HG03342 (cell line): Measurements from ENCODE around the gene TNFRSF21.
"Not testable (repeated sequence)": the region's sequence is repeated elsewhere in the genome, so short reads cannot be mapped to it uniquely, and the experiment has no call there.

Experiments
- ATAC-seq: cut with Tn5 transposase; IDR thresholded peaks from one replicate; pipeline ENCODE4 v1.9.1; 2021; ENCODE audit warnings: mild to moderate bottlenecking, moderate library complexity; ENCODE audit not compliant: unreplicated experiment

TNFRSF21 gene

DNA sequence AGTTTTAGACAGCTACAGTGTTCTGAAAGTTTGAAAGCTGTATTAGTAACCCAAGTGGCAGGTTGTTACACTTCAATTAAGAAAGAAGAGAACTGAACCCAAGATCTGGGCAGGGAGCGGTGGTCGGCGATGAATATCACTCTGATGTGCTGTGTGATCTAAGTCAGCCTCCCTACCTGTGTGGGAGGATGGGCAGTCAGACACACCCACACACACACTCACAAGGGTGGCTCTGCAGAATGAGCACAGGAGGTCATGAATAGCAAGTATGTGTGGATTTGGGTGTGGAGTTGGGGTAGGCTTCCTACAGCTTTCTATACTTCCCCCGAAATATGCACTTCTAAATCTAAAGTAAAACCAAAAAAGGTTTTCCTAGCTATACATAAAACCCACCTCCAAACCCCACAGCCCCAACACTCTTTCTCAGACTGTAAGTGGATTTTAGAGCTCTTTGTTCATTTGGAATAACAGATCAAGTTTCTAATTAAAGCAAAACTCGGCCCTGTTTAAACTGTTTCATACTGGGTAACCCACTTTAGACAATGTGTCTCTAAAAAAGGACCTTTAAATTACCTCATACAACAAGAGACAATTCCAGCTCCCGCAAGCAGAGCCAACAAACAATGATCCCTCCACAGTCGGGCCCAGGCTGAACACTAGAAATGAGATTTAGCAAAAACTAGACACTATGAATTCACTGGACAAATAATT is 19.4 kb downstream of the TNFRSF21 start:
- ATAC-seq, result no peak

DNA sequence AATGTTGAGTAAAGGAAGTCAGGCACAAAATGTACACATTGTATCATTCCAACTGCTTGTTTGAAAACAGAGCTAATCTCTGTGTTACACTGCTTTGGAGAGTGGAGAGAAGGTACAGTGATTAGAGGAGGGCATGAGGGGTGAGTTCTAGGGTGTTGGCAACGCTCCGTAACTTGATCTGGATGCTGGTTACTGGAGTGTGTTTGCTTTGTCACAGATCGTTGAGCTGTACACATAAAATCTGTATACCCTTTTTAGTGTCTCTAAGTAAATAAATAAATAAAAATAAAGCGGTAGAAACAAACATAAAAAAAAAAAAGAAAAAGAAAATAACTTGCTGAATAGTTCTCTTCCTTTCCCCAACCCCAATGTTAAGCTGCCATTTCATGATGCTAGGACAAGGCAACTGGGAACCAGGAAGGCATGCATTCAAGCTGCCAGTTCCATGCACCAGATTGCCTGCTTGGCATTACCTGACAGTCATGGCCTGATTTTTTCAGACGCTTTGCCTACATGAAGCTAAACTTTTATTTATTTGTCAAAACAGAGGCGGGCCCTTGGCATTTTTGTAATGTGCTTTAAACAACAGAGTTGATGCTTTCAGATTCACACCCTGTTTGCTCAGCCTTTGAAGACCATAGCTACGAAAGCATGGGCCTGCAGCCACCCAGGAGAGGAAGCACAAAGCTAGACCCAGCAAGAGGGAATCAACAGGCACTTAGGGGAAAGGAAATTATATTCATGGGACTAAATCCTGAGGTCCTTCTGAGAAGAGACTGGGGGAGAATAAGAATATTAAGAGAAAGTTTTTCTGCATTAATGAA is 21.2 kb downstream of the TNFRSF21 start:
- ATAC-seq, result no peak

DNA sequence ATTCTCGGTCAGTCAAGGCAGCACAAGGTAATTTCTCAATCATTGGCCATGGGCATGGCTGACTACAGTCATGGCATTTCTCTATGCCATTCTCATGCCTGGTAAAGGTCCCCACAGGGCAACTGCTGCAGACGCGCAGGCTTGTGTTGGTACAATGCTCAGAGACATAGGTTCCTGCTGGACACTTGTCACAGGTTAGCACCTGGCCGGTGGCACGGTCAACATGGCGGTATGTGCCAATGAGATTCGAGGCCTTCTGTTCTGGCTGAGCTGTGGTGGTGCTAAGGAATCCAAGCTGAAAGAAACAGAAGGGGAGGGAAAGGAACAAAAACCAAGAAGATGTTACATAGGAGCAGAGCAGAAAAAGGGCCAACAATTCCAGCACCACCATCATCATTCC is 23.4 kb downstream of the TNFRSF21 start:
- ATAC-seq, result no peak

GRCh38 chr6:47283993-47284392 is 25.7 kb downstream of the TNFRSF21 start:
- ATAC-seq, result no peak

GRCh38 chr6:47278545-47278944 is 31.2 kb downstream of the TNFRSF21 start:
- no peak for ATAC-seq

GRCh38 chr6:47277702-47278101 is 32.0 kb downstream of the TNFRSF21 start:
- no peak for ATAC-seq

DNA sequence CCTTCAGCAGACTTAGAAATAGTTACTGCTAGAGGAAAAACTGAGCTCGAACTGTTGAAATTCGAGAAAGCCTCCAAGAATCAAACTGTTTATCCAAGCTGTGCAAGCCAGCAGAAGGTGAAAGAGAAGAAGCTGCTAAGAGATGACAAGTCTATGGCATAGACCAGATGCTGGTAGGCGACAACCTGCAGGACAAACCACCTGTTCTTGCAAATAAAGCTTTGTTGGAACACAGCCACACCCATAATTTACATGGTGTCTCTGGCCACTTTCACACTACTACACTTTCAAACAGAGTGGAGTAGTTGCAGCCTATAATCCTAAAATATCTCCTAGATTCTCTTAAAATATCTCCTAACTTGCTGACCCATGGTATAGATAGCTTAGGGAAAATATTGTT is 33.3 kb downstream of the TNFRSF21 start:
- ATAC-seq, result no peak

GRCh38 chr6:47275640-47276039 is 34.1 kb downstream of the TNFRSF21 start:
- ATAC-seq, result no peak

- ATAC-seq, result not testable (repeated sequence)
These were observed 34.6 kb downstream of the TNFRSF21 start for GRCh38 chr6:47275132-47275531.

GRCh38 chr6:47268572-47269187 is 41.0 kb downstream of the TNFRSF21 start:
- no peak for ATAC-seq

- ATAC-seq, result no peak
These were observed 42.4 kb downstream of the TNFRSF21 start for GRCh38 chr6:47267301-47267700.

- ATAC-seq, result no peak
These were observed 43.7 kb downstream of the TNFRSF21 start for GRCh38 chr6:47265971-47266370.

DNA sequence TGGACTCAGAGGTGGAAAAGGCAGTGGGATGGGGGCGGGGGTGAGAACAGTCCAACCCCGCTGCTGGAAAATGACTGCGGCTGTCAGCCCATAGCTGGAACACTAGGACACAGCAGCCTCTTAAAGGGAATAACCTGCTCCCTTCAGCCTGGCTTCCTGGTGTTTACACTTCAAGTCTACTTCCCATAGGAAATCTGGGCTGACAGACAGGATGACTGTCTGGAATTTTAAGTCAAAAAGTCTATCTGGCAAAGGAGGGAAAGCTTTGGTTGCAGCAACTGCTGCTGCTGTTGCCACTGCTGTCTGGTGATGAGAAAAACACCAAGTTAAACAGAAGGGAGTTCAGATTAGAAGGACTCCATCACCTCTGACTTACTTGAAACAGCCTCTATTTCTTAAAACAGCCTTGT is 44.9 kb downstream of the TNFRSF21 start:
- ATAC-seq, result no peak

DNA sequence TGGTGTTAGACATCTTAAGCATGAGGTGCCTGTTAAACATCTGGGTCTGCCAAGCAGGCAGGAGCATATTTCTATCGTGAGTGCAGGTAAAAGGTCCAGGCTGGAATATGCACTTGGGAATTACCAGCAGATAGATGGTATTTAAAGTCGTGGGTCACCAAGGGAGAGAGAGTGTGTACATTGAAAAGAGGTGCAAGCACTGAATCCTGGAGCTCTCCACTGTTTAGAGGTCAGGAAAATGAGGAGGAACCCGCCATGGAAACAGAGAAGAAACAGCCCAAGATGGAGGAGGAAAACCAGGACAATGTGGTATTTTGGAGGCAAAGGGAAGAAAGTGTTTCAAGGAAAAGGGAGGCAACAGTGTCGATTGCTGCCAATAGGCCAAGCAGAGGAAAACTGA is 46.4 kb downstream of the TNFRSF21 start:
- no peak for ATAC-seq

DNA sequence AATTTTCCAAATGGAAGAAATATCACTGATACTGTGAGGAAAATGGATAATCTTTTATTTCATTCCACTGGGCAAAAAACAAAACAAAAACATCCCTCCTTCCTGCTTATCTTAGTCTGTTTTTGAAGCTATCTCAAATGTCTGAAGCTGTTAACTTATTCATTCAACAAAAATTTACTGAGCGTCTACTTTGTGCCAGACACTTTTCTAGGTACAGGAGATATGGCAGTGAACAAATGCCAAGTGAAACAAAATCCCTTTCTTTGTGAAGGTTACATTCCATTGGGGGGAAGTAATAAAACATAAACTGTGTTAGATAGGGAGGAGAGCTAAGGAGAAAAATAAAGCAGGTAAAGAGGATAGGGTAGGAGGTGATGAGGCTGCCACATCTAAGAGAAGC is 47.5 kb downstream of the TNFRSF21 start:
- no peak for ATAC-seq

- ATAC-seq, result no peak
These were observed 48.5 kb downstream of the TNFRSF21 start for GRCh38 chr6:47261191-47261590.

DNA sequence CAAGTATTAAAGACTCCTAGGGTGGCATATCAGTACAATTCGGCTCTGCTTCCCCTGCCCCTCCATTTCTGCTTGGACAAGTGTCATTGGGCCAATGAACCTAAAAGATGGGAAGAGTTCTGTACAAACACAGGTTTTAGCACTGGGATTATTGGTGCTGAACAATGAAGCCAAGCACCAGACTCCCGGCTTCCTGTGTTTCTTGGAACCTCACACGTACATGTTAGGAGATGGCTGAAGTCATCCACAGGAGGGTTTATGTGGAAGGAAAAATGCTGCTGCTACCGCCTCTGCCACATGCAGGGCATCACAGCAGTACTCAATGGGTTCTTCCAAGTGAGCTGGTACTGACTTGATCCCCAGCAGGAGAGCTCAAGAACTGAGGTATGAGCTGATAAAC is 49.7 kb downstream of the TNFRSF21 start:
- no peak for ATAC-seq

GRCh38 chr6:47258724-47259347 is 50.9 kb downstream of the TNFRSF21 start:
- no peak for ATAC-seq

DNA sequence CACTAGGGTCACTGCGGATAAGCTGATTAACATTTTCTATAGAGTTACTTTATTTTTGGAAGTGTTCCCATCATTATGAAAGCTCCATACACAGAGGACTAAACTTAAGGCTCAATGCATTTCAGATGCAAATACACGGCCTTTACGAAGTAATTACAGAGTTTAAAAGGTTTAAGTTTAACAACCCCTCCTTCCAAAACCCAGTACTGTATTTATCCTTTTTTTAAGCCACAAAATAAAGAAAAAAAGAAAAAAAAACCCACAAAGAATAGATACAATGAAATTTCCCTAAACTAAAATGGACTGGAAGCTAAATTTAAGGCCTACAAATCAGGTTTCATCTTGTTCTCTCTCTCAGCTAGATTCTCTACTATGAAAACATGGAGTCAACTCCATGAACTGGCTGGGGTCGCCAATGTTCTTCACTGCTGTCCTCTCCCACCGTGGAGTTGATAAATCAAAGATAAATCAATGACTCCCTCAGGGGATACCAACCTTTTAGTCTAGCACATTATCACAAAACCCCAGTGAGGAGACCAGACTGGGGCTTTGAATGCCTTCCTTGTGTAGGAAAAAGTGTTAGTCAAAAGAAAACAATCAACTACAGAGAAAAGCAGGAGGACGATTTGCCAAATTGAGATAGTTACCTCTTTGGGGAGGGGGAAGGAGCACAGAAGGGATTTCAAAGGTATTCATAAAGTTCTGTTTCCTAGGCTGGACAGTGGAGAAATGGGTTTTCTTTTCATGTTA is 52.5 kb downstream of the TNFRSF21 start:
- no peak for ATAC-seq

- no peak for ATAC-seq
These were observed 53.3 kb downstream of the TNFRSF21 start for GRCh38 chr6:47256361-47256760.

DNA sequence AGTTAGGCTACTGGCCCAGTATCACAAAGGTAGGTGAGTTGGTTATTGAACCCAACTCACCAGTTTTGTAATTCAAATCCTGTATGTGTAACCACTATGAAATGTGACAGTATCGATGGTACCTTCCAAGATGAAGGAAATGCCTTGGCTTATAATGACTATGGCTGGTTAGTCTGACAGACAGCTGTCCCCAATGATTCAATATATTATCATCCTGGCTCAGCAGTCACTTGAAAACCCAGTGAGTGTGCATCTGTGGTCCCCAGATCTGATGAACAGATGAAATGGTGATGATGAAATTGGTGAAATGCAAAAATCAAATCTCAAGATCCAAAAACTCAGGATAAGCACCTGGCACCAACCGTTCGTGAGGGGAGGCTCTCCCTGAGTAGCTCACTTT is 54.8 kb downstream of the TNFRSF21 start:
- ATAC-seq, result no peak
